Small intestine (tissue), 7 donors: ENCODE measurements around the gene PCDHGB2. TPM values are rescaled to one million over a fixed set of nuclear protein-coding genes. Genes with fewer than 3 reads are reported as not detected.
"Not testable (repeated sequence)": the region's sequence is repeated elsewhere in the genome, so short reads cannot be mapped to it uniquely, and the experiment has no call there.

ENCODE experiments used
- DNase-seq, 2 donors: peaks; one replicate each; pipeline versions ENCODE4 v3.0.0 to v3.0.0-alpha.2; 2013
- FAIRE-seq: peaks from 2 replicates; lab custom pipeline; 2012; peaks lifted over from hg19 to GRCh38; lab: Jason Lieb, UNC
- H3K27ac ChIP-seq, 3 donors: one replicate each; pipeline ENCODE4 v1.5.1; 2013; ENCODE audit warnings: low read length in 2 of 3, mild to moderate bottlenecking in 2 of 3, control low read depth in 1 of 3, inconsistent platforms in 1 of 3, low read depth in 1 of 3, moderate library complexity in 1 of 3
- H3K27me3 ChIP-seq, 3 donors: one replicate each; pipeline ENCODE4 v1.6.1; 2013; ENCODE audit warnings: low read length in 3 of 3, inconsistent platforms in 1 of 3; ENCODE audit not compliant: control insufficient read depth in 3 of 3, insufficient read depth in 3 of 3
- H3K36me3 ChIP-seq, 3 donors: one replicate each; pipeline ENCODE4 v1.6.1; 2013; ENCODE audit warnings: low read length in 3 of 3, inconsistent platforms in 1 of 3, low read depth in 1 of 3, mild to moderate bottlenecking in 1 of 3, moderate library complexity in 1 of 3; ENCODE audit not compliant: control insufficient read depth in 3 of 3, insufficient read depth in 2 of 3
- H3K4me1 ChIP-seq, 3 donors: one replicate each; pipeline ENCODE4 v1.6.1; 2013; ENCODE audit warnings: low read length in 2 of 3, inconsistent platforms in 1 of 3, low read depth in 1 of 3, mild to moderate bottlenecking in 1 of 3, moderate library complexity in 1 of 3; ENCODE audit not compliant: control insufficient read depth in 3 of 3, insufficient read depth in 2 of 3
- H3K4me3 ChIP-seq, 3 donors: one replicate each; pipeline ENCODE4 v1.5.1; 2013; ENCODE audit warnings: low read length in 3 of 3, control low read depth in 1 of 3, inconsistent platforms in 1 of 3, low read depth in 1 of 3, mild to moderate bottlenecking in 1 of 3, moderate library complexity in 1 of 3
- H3K9me3 ChIP-seq, 2 donors: one replicate each; pipeline ENCODE4 v1.6.1; 2013; ENCODE audit warnings: low read depth in 1 of 2, low read length in 1 of 2; ENCODE audit not compliant: control insufficient read depth in 2 of 2, insufficient read depth in 1 of 2
- WGBS, 3 donors: extraction: QIAGEN DNeasy Blood & Tissue Kit; methylation state at CpG; one replicate each; pipeline ENCODE4 v1.1.7; 2013; 5-methylcytosine and 5-hydroxymethylcytosine counted together
- polyA plus RNA-seq, 4 donors: library from polyadenylated mRNA; stranded (reverse) in 3 of 4; unstranded in 1 of 4; fragments of 200-250 nt in 3 of 4; fragments of 120-200 nt in 1 of 4; gene quantifications; one replicate each; pipeline versions ENCODE4 v1.2.1 to v1.2.3, GENCODE V29; 2013
- donor health status: healthy with polysubstance abuse.
- donor health status: control.
- donor health status: control.
- donor health status: Bipolar disorder and iron deficiency.
- donor health status: healthy.

Gene PCDHGB2
- polyA plus RNA-seq, 4 donors = 0.37 to 0.68 TPM; not detected in 2

DNA sequence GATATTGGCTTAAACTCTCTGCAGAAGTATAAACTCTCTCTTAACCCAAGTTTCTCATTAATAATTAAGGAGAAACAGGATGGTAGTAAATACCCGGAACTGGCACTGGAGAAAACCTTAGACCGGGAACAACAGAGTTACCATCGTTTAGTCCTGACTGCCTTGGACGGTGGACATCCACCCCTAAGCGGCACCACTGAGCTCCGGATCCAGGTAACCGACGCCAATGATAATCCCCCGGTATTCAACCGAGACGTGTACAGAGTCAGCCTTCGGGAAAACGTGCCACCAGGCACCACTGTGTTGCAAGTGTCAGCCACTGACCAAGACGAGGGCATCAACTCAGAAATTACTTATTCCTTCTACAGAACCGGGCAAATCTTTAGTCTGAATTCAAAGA lies 38.8 kb downstream of the PCDHGB2 start:
- FAIRE-seq = no peak
- Histone ChIP-seq H3K27me3 (peaks cover 0 to 38% (median 25%) of the 10 kb centered on the region in 3 donors), H3K9me3 (peaks cover 0 to 51% of the 10 kb centered on the region in 2 donors), H3K4me1 (no peaks in the 10 kb centered on the region), H3K36me3 (no peaks in the 10 kb centered on the region), H3K4me3 (no peak overlapping the region), H3K27ac (no peak overlapping the region)
- no peak for DNase-seq
- WGBS, 3 donors = 30 to 39% (median 31%) methylated on average over 15 of the region's 15 CpGs

- DNase-seq = no peak
- Histone ChIP-seq H3K27me3 (peaks cover 0 to 43% (median 25%) of the 10 kb centered on the region in 3 donors), H3K9me3 (peaks cover 0 to 53% of the 10 kb centered on the region in 2 donors), H3K27ac (no peak overlapping the region), H3K4me3 (no peak overlapping the region), H3K36me3 (no peaks in the 10 kb centered on the region), H3K4me1 (no peaks in the 10 kb centered on the region)
- 30 to 58% (median 54%) methylated on average over 59 to 61 of the region's 61 CpGs for WGBS, 3 donors
- no peak for FAIRE-seq
Measured at GRCh38 chr5:141399555-141400258, 39.9 kb downstream of the PCDHGB2 start.

- DNase-seq (peak; percentile 21 to 39), FAIRE-seq (no peak)
- Histone ChIP-seq H3K27me3 (peaks cover 0 to 51% (median 29%) of the 10 kb centered on the region in 3 donors), H3K36me3 (no peaks in the 10 kb centered on the region), H3K4me1 (no peaks in the 10 kb centered on the region), H3K4me3 (no peak within 1 kb of the TSS), H3K9me3 (peaks cover 0 to 60% of the 10 kb centered on the region in 2 donors), H3K27ac (no peak within 1 kb of the TSS)
- WGBS, 3 donors = 15 to 29% (median 29%) methylated on average over 27 of the region's 27 CpGs
Measured at GRCh38 chr5:141402553-141403243, 42.9 kb downstream of the PCDHGB2 start, which contains the start of gene PCDHGA9. Gene PCDHGA9, plus strand, starts transcription at chr5:141402778. Its CDS starts 175 bp downstream, at chr5:141402953.

GRCh38 chr5:141403387-141403786 lies 43.6 kb downstream of the PCDHGB2 start:
- FAIRE-seq = no peak
- Histone ChIP-seq H3K36me3 (no peaks in the 10 kb centered on the region), H3K27ac (no peak overlapping the region), H3K4me3 (no peak overlapping the region), H3K4me1 (no peaks in the 10 kb centered on the region), H3K27me3 (peaks cover 0 to 58% (median 34%) of the 10 kb centered on the region in 3 donors), H3K9me3 (peaks cover 0 to 64% of the 10 kb centered on the region in 2 donors)
- DNase-seq = no peak
- 31 to 45% (median 41%) methylated on average over 22 of the region's 22 CpGs for WGBS, 3 donors

GRCh38 chr5:141407790-141408505 lies 48.2 kb downstream of the PCDHGB2 start, which contains the start of gene PCDHGB6:
Gene PCDHGB6, plus strand, starts transcription at chr5:141408021. Its CDS starts 182 bp downstream, at chr5:141408203.
- H3K9me3 ChIP-seq = peaks cover 3 to 73% of the 10 kb centered on the region in 2 donors
- WGBS, 3 donors = 11 to 29% (median 25%) methylated on average over 44 to 51 of the region's 51 CpGs
- H3K36me3 ChIP-seq, H3K27ac ChIP-seq, H3K4me1 ChIP-seq, FAIRE-seq: not testable (repeated sequence)
- peak; percentile 16 to 58 for DNase-seq
- peak within 1 kb of the TSS in 2 of 3 donors; percentile 1 to 26 for H3K4me3 ChIP-seq
- H3K27me3 ChIP-seq = peaks cover 0 to 62% (median 34%) of the 10 kb centered on the region in 3 donors

DNA sequence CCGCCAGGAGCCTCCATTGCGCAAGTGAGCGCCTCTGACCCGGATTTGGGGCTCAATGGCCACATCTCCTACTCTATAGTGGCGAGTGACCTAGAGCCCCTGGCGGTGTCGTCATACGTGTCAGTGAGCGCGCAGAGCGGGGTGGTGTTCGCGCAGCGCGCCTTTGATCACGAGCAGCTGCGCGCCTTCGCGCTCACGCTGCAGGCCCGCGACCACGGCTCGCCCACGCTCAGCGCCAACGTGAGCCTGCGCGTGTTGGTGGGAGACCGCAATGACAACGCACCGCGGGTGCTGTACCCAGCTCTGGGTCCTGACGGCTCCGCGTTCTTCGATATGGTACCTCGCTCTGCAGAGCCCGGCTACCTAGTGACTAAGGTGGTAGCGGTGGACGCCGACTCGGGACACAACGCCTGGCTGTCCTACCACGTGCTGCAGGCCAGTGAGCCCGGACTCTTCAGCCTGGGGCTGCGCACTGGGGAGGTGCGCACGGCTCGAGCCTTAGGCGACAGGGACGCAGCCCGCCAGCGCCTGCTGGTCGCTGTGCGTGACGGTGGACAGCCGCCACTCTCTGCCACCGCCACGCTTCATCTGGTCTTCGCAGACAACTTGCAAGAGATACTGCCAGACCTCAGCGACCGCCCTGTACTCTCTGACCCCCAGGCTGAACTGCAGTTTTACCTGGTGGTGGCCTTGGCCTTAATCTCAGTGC lies 50.0 kb downstream of the PCDHGB2 start:
- no peaks in the 10 kb centered on the region for H3K4me1 ChIP-seq
- no peak overlapping the region for H3K27ac ChIP-seq
- DNase-seq (no peak), FAIRE-seq (no peak)
- H3K27me3 ChIP-seq = peaks cover 0 to 60% (median 33%) of the 10 kb centered on the region in 3 donors
- H3K9me3 ChIP-seq = peaks cover 3 to 73% of the 10 kb centered on the region in 2 donors
- no peak overlapping the region for H3K4me3 ChIP-seq
- 25 to 51% (median 50%) methylated on average over 63 to 64 of the region's 64 CpGs for WGBS, 3 donors
- H3K36me3 ChIP-seq = no peaks in the 10 kb centered on the region

GRCh38 chr5:141411575-141411974 lies 51.8 kb downstream of the PCDHGB2 start:
- H3K27me3 ChIP-seq = peaks cover 0 to 60% (median 27%) of the 10 kb centered on the region in 3 donors
- WGBS, 3 donors = 45 to 61% (median 52%) methylated on average over 3 of the region's 3 CpGs
- FAIRE-seq (no peak), DNase-seq (no peak)
- H3K36me3 ChIP-seq = no peaks in the 10 kb centered on the region
- H3K4me1 ChIP-seq = no peaks in the 10 kb centered on the region
- H3K4me3 ChIP-seq = no peak overlapping the region
- no peak overlapping the region for H3K27ac ChIP-seq
- H3K9me3 ChIP-seq = peaks cover 3 to 66% of the 10 kb centered on the region in 2 donors
